HEK293 (cell line): ENCODE measurements around the gene OAS2.

Experiments used
- CTCF ChIA-PET: fragments of 350-600 bp; formaldehyde crosslinking; extraction: SDS; loops from one replicate; lab custom pipeline; 2021; ENCODE audit warnings: antibody characterized with exemption; lab: Yijun Ruan, JAX
- POLR2A ChIA-PET: fragments of 300-600 bp; formaldehyde crosslinking; extraction: SDS; loops from one replicate; lab custom pipeline; 2020; ENCODE audit warnings: antibody characterized with exemption, inconsistent platforms; lab: Yijun Ruan, JAX
- H3K27ac ChIP-seq: fragments of 200-500 bp; sonication (Bioruptor generic); 2 replicates; pipeline ENCODE4 v1.5.1; 2014; ENCODE audit warnings: low read depth, low read length, control low read depth, inconsistent platforms; ENCODE audit errors: extremely low read depth
- H3K36me3 ChIP-seq, 2 experiments: fragments of 200-500 bp in 1 of 2; sonication (Bioruptor generic) in 1 of 2; 1 replicate in 1 of 2; 2 replicates in 1 of 2; pipeline ENCODE4 v1.5.1; 2014 to 2017; ENCODE audit warnings: inconsistent platforms in 2 of 2, low read length in 2 of 2; ENCODE audit not compliant: control insufficient read depth in 2 of 2, insufficient read depth in 1 of 2
- H3K4me1 ChIP-seq: fragments of 200-500 bp; sonication (Bioruptor generic); 2 replicates; pipeline ENCODE4 v1.5.1; 2014; ENCODE audit warnings: mild to moderate bottlenecking, low read length, inconsistent platforms; ENCODE audit not compliant: control insufficient read depth, insufficient read depth
- H3K4me3 ChIP-seq: 2 replicates; pipeline ENCODE4 v1.5.1; 2011; ENCODE audit warnings: low read depth, mild to moderate bottlenecking, control low read depth, low read length, moderate library complexity
- H3K9me3 ChIP-seq: fragments of 200-500 bp; sonication (Bioruptor generic); 2 replicates; pipeline ENCODE4 v1.5.1; 2014; ENCODE audit warnings: low read depth, low read length, inconsistent platforms; ENCODE audit not compliant: control insufficient read depth, insufficient read depth
- KLF16 ChIP-seq: fragments of 450-650 bp; formaldehyde crosslinking; IDR thresholded peaks from 2 replicates; pipeline ENCODE4 v1.5.1; 2017; ENCODE audit warnings: missing biosample characterization, missing genetic modification characterization
- PATZ1 ChIP-seq: fragments of 450-650 bp; formaldehyde crosslinking; IDR thresholded peaks from 2 replicates; pipeline ENCODE4 v1.5.1; 2016; ENCODE audit warnings: missing biosample characterization, missing genetic modification characterization
- PRDM1 ChIP-seq: fragments of 450-650 bp; formaldehyde crosslinking; IDR thresholded peaks from 2 replicates; pipeline ENCODE4; 2016; ENCODE audit warnings: missing biosample characterization, missing genetic modification characterization
- ZBTB49 ChIP-seq: fragments of 450-650 bp; formaldehyde crosslinking; IDR thresholded peaks from 2 replicates; pipeline ENCODE4 v1.5.1; 2016; ENCODE audit warnings: missing biosample characterization, missing genetic modification characterization, low read depth
- ZNF140 ChIP-seq: fragments of 450-650 bp; formaldehyde crosslinking; IDR thresholded peaks from 2 replicates; pipeline ENCODE4 v1.5.1; 2016; ENCODE audit warnings: missing biosample characterization, missing genetic modification characterization
- ZNF175 ChIP-seq: fragments of 450-650 bp; formaldehyde crosslinking; IDR thresholded peaks from 2 replicates; pipeline ENCODE4 v1.5.1; 2016; ENCODE audit warnings: missing biosample characterization, missing genetic modification characterization
- ZNF214 ChIP-seq: fragments of 450-650 bp; formaldehyde crosslinking; IDR thresholded peaks from 2 replicates; pipeline ENCODE4 v1.5.1; 2017; ENCODE audit warnings: missing biosample characterization, mild to moderate bottlenecking, missing genetic modification characterization, borderline replicate concordance
- ZNF274 ChIP-seq, 2 experiments: fragments of 200-500 bp in 1 of 2; fragments of 450-650 bp in 1 of 2; sonication (Bioruptor generic) in 1 of 2; formaldehyde crosslinking in 1 of 2; IDR thresholded peaks; 2 replicates each; pipeline versions ENCODE4 v1.5.1 to v1.6.1; 2014 to 2016; ENCODE audit warnings: borderline replicate concordance in 1 of 2, inconsistent platforms in 1 of 2, low read length in 1 of 2, missing biosample characterization in 1 of 2, missing genetic modification characterization in 1 of 2
- ZNF292 ChIP-seq: fragments of 450-650 bp; formaldehyde crosslinking; IDR thresholded peaks from 2 replicates; pipeline ENCODE4 v1.5.1; 2016; ENCODE audit warnings: low read depth, missing biosample characterization, missing genetic modification characterization, borderline replicate concordance
- ZNF571 ChIP-seq: fragments of 450-650 bp; formaldehyde crosslinking; IDR thresholded peaks from 2 replicates; pipeline ENCODE4 v1.5.0; 2017; ENCODE audit warnings: missing biosample characterization, missing genetic modification characterization
- ZNF580 ChIP-seq: fragments of 450-650 bp; formaldehyde crosslinking; IDR thresholded peaks from 2 replicates; pipeline ENCODE4 v1.5.1; 2016; ENCODE audit warnings: missing biosample characterization, missing genetic modification characterization
- ZNF600 ChIP-seq: fragments of 450-650 bp; formaldehyde crosslinking; IDR thresholded peaks from 2 replicates; pipeline ENCODE4 v1.5.1; 2016; ENCODE audit warnings: missing biosample characterization, missing genetic modification characterization
- ZNF639 ChIP-seq: fragments of 450-650 bp; formaldehyde crosslinking; IDR thresholded peaks from 2 replicates; pipeline ENCODE4 v1.5.1; 2016; ENCODE audit warnings: missing biosample characterization, missing genetic modification characterization
- ZNF677 ChIP-seq: fragments of 450-650 bp; IDR thresholded peaks from 2 replicates; pipeline ENCODE4 v1.5.0; 2018; ENCODE audit warnings: missing biosample characterization, mild to moderate bottlenecking, missing genetic modification characterization, moderate library complexity
- ZNF776 ChIP-seq: fragments of 450-650 bp; formaldehyde crosslinking; IDR thresholded peaks from 2 replicates; pipeline ENCODE4 v1.5.0; 2017; ENCODE audit warnings: missing biosample characterization, missing genetic modification characterization, borderline replicate concordance
- ZNF843 ChIP-seq: fragments of 450-650 bp; formaldehyde crosslinking; IDR thresholded peaks from 2 replicates; pipeline ENCODE4 v1.5.1; 2016; ENCODE audit warnings: missing biosample characterization, missing genetic modification characterization
- TF ChIP-seq, protein P1 (sequence below): fragments of 450-650 bp; formaldehyde crosslinking; IDR thresholded peaks from 2 replicates; pipeline ENCODE4 v1.5.1; 2016; ENCODE audit warnings: missing biosample characterization, missing genetic modification characterization

Gene OAS2

GRCh38 chr12:112971248-112971647 is 7.1 kb upstream of the OAS2 start:
- Histone ChIP-seq H3K27ac (no peak overlapping the region), H3K9me3 (no peaks in the 10 kb centered on the region), H3K36me3 (peaks cover 0 to 3% of the 10 kb centered on the region in 2 experiments; a peak in 1 of 3 replicates), H3K4me3 (no peak overlapping the region), H3K4me1 (no peaks in the 10 kb centered on the region)
- ChIA-PET POLR2A (no interaction called here), CTCF (no interaction called here)
- TF ChIP-seq ZNF175 (tag by site-specific recombination) (no peak), ZNF677 (tag by site-specific recombination) (no peak), KLF16 (tag by site-specific recombination) (no peak), PRDM1 (no peak), ZNF843 (tag by site-specific recombination) (no peak), ZNF292 (no peak), PATZ1 (tag by site-specific recombination) (no peak), ZNF639 (tag by site-specific recombination) (no peak), ZNF776 (tag by site-specific recombination) (no peak)
- TF ChIP-seq, protein P1, sequence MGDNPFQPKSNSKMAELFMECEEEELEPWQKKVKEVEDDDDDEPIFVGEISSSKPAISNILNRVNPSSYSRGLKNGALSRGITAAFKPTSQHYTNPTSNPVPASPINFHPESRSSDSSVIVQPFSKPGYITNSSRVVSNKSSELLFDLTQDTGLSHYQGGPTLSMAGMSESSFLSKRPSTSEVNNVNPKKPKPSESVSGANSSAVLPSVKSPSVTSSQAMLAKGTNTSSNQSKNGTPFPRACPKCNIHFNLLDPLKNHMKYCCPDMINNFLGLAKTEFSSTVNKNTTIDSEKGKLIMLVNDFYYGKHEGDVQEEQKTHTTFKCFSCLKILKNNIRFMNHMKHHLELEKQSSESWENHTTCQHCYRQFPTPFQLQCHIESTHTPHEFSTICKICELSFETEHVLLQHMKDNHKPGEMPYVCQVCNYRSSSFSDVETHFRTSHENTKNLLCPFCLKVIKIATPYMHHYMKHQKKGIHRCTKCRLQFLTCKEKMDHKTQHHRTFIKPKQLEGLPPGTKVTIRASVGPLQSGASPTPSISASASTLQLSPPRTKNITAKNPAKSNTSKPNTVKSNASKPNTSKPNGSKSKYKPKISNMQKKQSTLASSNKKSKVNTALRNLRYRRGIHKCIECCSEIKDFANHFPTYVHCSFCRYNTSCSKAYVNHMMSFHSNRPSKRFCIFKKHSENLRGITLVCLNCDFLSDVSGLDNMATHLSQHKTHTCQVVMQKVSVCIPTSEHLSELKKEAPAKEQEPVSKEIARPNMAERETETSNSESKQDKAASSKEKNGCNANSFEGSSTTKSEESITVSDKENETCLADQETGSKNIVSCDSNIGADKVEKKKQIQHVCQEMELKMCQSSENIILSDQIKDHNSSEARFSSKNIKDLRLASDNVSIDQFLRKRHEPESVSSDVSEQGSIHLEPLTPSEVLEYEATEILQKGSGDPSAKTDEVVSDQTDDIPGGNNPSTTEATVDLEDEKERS (tag by site-specific recombination): no peak

GRCh38 chr12:112973011-112973735 is 5.1 kb upstream of the OAS2 start:
- H3K9me3 ChIP-seq: no peaks in the 10 kb centered on the region
- ChIA-PET POLR2A (no interaction called here), CTCF (interaction anchor here (0.6 to 1.2 kb wide), 3 partner anchors 20 to 130 kb away, joined by 3 to 5 read pairs (median 3); no protein-coding TSS in a partner anchor)
- TF ChIP-seq ZNF580 (tag by site-specific recombination): no peak
- TF ChIP-seq ZNF140: no peak
- TF ChIP-seq ZNF600 (tag by site-specific recombination): no peak
- no peak for TF ChIP-seq ZNF214 (tag by site-specific recombination)
- TF ChIP-seq ZNF274 (IDR thresholded peaks at IDR 0.05; ENCODE audit: low read length): no peak
- no peak for TF ChIP-seq ZNF274 (tag by site-specific recombination; IDR thresholded peaks at IDR 0.05; ENCODE audit: borderline replicate concordance)
- TF ChIP-seq ZBTB49: no peak
- no peak for TF ChIP-seq ZNF571
- TF ChIP-seq, all 188 proteins: peak for 0
- Histone ChIP-seq H3K36me3 (peaks cover 0 to 3% of the 10 kb centered on the region in 2 experiments; a peak in 1 of 3 replicates), H3K27ac (no peak overlapping the region), H3K4me1 (no peaks in the 10 kb centered on the region), H3K4me3 (no peak overlapping the region)
